ENCODE measurements around the gene GPX4. TPM values are rescaled to one million over a fixed set of nuclear protein-coding genes. Genes with fewer than 3 reads are reported as not detected.

Gene GPX4
- total RNA-seq, 1 experiment from 2014 or later: 577 TPM

DNA sequence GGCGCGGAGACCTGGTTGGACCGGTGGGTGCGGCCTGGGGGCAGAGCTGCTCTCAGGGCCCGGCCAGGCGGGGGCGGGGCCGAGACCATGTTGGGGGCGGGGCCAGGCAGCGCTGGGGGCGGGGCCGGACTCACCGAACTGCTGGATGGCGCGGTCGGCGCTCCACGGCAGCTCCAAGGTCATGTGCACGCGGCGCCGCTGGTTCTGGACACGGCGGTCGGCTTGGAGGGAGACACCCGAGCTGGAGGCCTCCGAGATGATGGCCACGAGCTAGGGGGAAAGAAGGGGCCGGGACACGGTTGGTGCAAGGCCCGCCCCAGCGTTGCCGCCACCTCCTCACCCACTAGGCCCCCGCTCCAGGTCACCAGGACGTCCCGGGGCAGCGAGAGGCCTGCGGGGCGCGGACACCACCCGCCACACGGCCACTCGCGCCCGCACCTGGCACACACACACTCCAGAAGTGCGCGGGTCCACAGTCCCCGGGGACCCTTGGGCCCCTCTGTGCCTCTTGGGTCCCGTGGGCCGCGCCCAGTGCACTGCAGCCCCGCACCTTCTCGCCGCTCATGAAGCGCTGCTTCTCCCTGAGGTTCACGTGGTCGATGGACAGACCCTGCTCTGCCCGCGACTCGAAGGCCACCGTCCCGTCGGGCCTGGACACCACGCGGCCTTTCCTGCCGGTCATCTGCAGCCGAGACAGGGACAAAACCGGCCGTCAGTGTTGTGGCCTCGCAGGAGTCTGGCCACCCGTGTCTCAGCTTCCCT lies 8.7 kb downstream of the GPX4 start:
- peaks cover 33% of the 10 kb centered on the region for H3K4me1 ChIP-seq (ENCODE audit: control insufficient read depth, insufficient read depth, low read length)
- H3K9me3 ChIP-seq (ENCODE audit: control insufficient read depth, insufficient read depth, low read depth, low read length): no peaks in the 10 kb centered on the region
- DNase-seq (ENCODE audit: low read depth, low spot score) (no peak), ATAC-seq (peak; percentile 19)
- TF ChIP-seq, protein P1, sequence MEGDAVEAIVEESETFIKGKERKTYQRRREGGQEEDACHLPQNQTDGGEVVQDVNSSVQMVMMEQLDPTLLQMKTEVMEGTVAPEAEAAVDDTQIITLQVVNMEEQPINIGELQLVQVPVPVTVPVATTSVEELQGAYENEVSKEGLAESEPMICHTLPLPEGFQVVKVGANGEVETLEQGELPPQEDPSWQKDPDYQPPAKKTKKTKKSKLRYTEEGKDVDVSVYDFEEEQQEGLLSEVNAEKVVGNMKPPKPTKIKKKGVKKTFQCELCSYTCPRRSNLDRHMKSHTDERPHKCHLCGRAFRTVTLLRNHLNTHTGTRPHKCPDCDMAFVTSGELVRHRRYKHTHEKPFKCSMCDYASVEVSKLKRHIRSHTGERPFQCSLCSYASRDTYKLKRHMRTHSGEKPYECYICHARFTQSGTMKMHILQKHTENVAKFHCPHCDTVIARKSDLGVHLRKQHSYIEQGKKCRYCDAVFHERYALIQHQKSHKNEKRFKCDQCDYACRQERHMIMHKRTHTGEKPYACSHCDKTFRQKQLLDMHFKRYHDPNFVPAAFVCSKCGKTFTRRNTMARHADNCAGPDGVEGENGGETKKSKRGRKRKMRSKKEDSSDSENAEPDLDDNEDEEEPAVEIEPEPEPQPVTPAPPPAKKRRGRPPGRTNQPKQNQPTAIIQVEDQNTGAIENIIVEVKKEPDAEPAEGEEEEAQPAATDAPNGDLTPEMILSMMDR (IDR thresholded peaks at IDR 0.05): no peak
- TF ChIP-seq POLR2AphosphoS5 (IDR thresholded peaks at IDR 0.05; ENCODE audit: low read depth, low read length) (no peak), SIN3A (IDR thresholded peaks at IDR 0.05; ENCODE audit: borderline replicate concordance, insufficient read depth, low read depth, low read length) (no peak), TCF7L2 (IDR thresholded peaks at IDR 0.05; ENCODE audit: low read depth, low read length) (no peak)
- TF ChIP-seq, protein P2, sequence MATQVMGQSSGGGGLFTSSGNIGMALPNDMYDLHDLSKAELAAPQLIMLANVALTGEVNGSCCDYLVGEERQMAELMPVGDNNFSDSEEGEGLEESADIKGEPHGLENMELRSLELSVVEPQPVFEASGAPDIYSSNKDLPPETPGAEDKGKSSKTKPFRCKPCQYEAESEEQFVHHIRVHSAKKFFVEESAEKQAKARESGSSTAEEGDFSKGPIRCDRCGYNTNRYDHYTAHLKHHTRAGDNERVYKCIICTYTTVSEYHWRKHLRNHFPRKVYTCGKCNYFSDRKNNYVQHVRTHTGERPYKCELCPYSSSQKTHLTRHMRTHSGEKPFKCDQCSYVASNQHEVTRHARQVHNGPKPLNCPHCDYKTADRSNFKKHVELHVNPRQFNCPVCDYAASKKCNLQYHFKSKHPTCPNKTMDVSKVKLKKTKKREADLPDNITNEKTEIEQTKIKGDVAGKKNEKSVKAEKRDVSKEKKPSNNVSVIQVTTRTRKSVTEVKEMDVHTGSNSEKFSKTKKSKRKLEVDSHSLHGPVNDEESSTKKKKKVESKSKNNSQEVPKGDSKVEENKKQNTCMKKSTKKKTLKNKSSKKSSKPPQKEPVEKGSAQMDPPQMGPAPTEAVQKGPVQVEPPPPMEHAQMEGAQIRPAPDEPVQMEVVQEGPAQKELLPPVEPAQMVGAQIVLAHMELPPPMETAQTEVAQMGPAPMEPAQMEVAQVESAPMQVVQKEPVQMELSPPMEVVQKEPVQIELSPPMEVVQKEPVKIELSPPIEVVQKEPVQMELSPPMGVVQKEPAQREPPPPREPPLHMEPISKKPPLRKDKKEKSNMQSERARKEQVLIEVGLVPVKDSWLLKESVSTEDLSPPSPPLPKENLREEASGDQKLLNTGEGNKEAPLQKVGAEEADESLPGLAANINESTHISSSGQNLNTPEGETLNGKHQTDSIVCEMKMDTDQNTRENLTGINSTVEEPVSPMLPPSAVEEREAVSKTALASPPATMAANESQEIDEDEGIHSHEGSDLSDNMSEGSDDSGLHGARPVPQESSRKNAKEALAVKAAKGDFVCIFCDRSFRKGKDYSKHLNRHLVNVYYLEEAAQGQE (IDR thresholded peaks at IDR 0.05; ENCODE audit: insufficient read depth in 1 of 2, low read depth in 2 of 2, low read length in 1 of 2): no peak
- BruUV-seq (replicated peaks): no TSS peak
- POLR2A ChIA-PET: no interaction called here
- intact Hi-C loops (cut with micrococcal nuclease; ENCODE audit: unreplicated experiment): no loop called here
- in situ Hi-C loops (cut with HindIII; ENCODE audit: low pct_unique_long_range_greater_than_20kb, low sequenced_read_pairs): no loop called here
- CTCF ChIA-PET: interaction anchor here (0.7 to 1.1 kb wide), 3 partner anchors 50 to 97 kb away, joined by 3 to 4 read pairs (median 4); no protein-coding TSS in a partner anchor
- peak overlapping the region; percentile 74 for H3K27ac ChIP-seq (ENCODE audit: low read length)
- H3K4me3 ChIP-seq (ENCODE audit: low read depth in 2 of 2, low read length in 2 of 2): 0 out of 4 replicates have a peak overlapping the region, but pooled peaks of 1 of the 2 experiments have one; percentile 4
- no peaks in the 10 kb centered on the region for H3K27me3 ChIP-seq (ENCODE audit: control insufficient read depth, insufficient read depth, low read length)
- H3K36me3 ChIP-seq (ENCODE audit: control insufficient read depth, insufficient read depth, low read length): no peaks in the 10 kb centered on the region

DNA sequence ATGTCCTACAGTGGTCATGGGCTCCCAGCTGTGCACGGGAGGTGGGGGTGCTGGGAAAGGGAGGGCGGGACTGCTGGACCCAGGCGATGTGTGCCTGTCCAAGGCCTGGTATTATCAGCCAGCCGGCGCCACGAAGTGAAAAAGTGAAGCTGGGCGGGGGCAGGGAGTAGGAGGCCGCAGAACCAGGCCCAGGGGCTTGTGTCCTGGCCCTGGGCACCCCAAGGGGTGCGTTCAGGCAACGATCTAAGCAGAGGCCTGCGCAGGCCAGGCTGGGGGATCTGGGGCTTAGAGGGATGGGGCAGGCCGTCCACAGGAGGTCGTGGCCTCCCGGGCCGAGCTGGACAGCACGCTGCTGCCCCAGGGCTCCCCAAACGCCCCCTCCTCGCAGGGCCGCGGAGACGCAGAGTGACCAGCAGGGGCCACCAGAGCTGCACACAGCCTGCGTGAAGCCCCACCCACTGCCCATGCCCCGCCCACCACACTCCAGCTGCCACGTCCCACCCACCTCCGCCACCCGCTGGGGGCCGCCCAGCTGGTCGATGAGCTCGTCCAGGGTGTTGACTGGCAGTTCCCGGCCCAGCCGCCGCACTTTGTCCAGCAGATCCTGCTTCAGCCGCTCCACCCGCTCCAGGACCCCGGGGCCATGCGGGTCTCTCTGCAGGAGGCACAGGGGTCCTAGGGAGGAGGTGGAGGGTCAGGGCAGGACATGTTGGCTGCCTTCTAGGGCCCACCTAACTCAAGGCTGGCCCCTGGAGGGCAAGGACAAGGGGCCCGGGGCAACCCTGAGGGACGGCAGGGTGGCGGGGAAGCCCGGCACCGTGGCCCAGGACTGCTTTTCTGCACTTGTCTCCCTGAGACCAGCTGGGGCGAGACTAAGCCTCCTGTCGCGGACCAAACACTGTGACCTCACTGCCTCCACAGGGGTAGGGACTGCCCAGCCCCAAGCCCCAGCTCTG lies 9.5 kb downstream of the GPX4 start:
- BruUV-seq (replicated peaks): no TSS peak
- TF ChIP-seq, protein P1 (IDR thresholded peaks at IDR 0.05): peak; percentile 86
- TF ChIP-seq, protein P2 (IDR thresholded peaks at IDR 0.05; ENCODE audit: insufficient read depth in 1 of 2, low read depth in 2 of 2, low read length in 1 of 2): no peak
- TF ChIP-seq POLR2AphosphoS5 (IDR thresholded peaks at IDR 0.05; ENCODE audit: low read depth, low read length): peak; percentile 31; the same call in 1 of the 2 replicates
- no peaks in the 10 kb centered on the region for H3K9me3 ChIP-seq (ENCODE audit: control insufficient read depth, insufficient read depth, low read depth, low read length)
- intact Hi-C loops (cut with micrococcal nuclease; ENCODE audit: unreplicated experiment): no loop called here
- peak overlapping the region; percentile 78 for H3K27ac ChIP-seq (ENCODE audit: low read length)
- in situ Hi-C loops (cut with HindIII; ENCODE audit: low pct_unique_long_range_greater_than_20kb, low sequenced_read_pairs): no loop called here
- H3K36me3 ChIP-seq (ENCODE audit: control insufficient read depth, insufficient read depth, low read length): no peaks in the 10 kb centered on the region
- no peak for DNase-seq (ENCODE audit: low read depth, low spot score)
- ChIA-PET POLR2A (no interaction called here), CTCF (interaction anchor here (0.6 to 1.1 kb wide), 5 partner anchors 49 to 438 kb away, joined by 3 to 5 read pairs (median 4); no protein-coding TSS in a partner anchor)
- peak; percentile 49 for ATAC-seq
- no peak overlapping the region for H3K4me3 ChIP-seq (ENCODE audit: low read depth in 2 of 2, low read length in 2 of 2)
- peaks cover 29% of the 10 kb centered on the region for H3K4me1 ChIP-seq (ENCODE audit: control insufficient read depth, insufficient read depth, low read length)
- H3K27me3 ChIP-seq (ENCODE audit: control insufficient read depth, insufficient read depth, low read length): no peaks in the 10 kb centered on the region

Measured in Panc1 (cell line).